Stimulated activated CD4-positive, alpha-beta T cell treated with anti-CD3 and anti-CD28 coated beads, Interleukin-4, amount 100 ng/mL, for 48 hours (primary cell): ENCODE data around the gene TM9SF4.
"Not testable (repeated sequence)": the region's sequence is repeated elsewhere in the genome, so short reads cannot be mapped to it uniquely, and the experiment has no call there.

Experiments used
- DNase-seq, 2 donors: peaks; one replicate each; pipeline ENCODE4 v3.0.0-alpha.2; 2020; ENCODE audit warnings: low read depth in 2 of 2

Gene TM9SF4

DNA sequence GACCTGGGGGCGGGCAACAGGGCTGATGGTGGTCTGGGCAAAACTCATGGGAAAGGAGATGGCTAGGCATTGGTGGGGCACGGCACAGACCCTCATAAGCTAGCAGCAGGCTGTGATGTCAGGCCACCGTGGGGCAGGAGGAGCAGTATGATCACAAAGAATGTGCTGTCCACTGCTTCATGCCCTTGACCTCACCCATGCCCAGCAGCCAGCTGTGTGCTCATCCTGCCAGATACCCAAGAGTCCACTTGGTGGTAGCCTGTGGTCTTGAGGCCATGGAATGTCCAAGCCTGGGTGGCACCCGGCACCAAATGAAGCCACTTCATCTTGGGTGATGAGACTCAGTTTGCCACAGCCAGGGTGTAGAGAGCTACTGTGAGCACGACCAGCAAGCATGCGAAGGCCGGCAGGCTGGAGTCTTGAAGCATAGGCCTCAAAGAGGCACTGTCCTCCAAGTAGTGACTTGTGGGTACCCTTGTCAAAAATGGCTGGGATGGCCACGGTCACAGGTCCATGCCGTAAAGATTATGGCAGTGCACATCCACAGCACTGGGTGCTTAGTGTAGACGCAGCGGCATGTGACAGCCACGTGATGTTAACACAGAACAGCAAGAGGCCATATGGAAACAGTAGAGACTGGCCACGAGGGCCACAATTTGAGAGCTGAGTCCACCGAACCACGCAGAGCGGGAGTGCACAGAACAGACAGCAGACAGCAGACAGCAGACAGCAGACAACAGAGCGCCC, 79.0 kb downstream of the TM9SF4 start:
- DNase-seq = no peak

DNA sequence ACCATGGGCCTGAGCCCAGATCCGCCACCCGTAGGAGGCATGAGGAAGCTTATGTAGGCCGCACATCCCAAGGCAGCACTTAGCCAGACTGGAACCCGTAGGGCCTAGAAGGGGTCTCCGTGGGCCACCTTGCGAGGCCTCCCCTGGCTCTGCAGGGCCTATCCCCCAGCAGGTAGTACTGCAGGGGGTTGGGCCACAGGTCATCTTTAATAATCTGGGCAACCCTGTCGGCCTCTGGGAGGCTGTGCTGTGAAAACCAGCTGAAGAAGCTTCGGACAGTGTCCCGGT, 79.6 kb downstream of the TM9SF4 start:
- no peak for DNase-seq

DNA sequence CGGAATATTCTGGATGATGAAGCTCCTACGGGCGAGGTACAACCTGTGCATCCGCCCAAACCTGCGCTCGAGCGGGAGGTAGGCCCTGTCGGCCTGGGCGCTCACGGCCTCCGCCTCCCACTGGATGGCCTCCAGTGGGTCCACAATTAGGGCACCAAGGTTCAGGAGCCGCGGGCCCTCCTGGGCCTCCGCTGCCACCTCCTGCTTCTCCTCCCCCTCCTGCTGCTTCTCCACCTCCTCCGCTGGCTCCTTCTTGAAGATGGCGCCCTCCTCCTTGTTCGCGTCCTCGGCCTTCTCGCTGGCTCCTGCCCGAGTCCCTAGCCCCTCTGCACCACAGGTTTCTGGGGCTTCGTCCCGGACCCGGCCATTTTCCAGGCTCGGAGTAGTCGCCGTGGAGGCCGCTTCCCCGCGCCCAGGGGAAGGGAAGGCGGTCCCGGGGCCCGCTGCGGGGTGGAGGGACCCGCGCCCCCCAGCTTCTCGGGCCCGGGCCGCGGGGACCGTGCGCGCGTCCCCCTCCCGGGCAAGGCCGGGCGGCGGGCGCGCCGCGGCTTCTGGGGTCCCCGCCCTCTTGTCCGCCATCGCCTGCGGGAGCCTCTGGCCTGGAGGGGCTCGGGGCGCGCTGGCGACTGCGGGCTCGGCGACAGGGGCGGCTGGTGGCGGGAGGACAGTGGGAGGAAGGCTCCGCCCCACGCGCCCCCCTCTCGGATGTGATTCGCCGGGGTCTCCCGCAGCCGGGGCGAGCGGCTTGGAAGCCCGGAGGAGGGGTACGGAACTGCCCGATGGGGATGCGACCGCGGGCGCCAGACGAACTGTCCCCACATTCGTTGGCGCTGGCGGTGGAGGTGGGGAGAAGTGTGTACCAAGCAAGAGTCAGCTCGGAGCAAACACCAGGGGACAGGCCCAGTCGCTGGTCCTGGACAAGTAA, 80.4 kb downstream of the TM9SF4 start:
- DNase-seq = no peak

DNA sequence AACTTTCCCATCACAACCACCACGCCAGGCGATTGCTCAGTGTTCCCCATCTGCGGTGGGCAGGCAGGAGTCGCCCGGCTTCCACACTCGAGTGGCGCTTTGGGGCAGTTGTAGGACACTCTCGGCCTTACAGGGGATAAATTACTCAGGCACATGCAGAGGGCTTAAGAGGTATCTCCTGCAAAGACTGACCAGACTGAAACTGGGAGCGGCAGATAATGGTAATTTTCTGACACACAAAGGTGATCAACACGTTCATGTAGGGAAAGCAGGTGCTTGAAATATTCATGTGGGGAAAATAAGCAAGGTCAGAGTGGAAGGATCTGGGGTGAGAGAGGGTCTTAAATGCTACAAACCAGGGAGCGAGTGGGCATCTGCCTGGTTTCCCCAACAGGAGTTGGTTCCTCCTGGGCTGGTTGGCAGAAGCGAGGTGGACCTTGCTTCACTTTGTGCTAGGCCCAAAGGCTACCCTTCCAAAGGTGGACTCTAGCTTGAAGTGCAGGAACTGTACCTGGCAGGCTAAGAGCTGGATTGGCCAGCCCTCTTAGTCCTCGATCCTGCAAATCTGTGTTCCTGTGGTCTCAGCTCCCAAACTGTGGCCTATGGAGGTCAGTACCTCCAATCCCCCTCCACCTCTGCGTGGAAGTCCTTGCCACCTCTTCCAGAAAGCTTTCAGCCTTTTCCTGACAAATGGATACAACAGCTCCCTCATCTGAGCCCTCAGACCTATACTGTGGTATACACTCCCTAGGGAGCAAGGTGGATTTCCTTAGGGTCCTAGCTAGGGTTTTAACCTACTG, 81.3 kb downstream of the TM9SF4 start:
- peak in 1 of 2 donors; percentile 22 for DNase-seq

DNA sequence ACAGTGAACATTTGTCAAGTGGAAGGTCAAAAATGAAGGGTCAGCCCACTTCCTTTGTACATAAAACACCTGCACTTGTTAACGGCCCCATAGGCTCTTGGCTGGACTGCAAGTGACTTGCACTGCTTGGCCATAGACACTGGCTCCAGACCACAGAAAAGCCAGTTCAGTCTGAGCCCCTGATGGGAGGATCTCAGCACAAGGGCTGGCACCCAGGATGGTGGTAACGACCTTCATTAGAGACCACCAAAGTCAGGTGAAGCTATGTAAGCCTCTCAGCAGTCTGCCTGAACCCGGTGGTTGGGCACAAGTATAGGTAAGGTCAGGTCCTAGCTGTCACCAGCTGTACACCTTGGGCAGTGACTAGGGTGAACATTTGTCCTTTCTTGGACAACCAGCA, 81.9 kb downstream of the TM9SF4 start:
- DNase-seq = no peak

DNA sequence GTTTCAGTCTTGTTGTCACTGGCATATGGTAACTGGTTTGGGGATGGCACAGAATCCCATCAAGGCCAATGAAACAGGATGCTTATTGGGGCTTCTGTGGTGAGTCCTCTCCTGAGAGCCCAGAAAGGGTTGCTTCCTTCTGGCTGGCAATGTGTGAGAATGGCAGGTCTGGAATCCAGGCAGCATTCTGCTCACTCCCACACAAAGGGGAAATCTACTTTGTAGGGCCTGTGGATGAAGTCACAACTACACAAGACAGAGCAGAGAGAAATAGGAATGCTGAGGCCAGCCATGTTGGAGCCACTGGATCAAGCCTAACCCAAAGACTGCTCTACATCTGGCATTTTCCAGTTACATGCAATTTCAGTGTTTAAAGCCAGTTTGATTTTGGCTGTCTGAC, 82.4 kb downstream of the TM9SF4 start:
- DNase-seq = no peak

DNA sequence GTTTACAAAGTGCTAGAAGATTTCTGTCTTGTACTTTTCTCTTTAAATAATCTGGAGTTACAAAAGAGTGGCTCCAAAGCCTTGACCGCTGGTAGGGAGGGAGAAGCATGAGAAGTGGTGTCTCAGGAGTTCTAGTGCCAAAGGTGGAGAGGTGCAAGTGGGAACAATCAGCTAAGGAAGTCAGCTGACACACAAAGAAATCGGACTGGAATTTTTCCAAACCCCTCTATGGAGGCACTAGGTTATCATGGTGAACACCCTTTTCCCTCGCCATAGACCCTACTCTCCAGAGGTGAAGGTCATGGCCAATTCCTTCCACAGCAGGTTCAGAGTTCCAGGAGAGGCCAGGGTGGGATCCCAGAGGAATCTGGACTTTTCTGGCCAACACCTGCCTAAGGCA, 83.2 kb downstream of the TM9SF4 start:
- no peak for DNase-seq

DNA sequence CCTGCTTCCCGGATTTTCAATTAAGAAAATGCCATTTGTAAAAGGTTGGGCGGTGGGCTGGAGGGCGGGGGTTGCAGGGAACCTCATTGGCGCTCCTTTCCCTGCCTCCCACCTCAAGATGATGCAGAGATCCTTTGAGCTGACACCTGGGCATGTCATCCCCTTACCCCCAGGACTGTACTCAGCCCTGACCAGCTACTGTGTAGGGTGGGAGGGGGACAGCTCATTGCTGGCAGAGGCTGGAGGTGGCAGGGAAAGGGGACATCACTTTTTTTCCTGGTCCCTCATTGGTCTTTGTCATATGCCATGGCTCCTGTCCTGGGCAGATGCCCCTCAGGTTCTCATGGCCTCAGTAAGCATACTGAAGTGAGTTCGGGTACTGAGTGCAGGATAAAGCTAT, 83.8 kb downstream of the TM9SF4 start:
- not testable (repeated sequence) for DNase-seq

DNA sequence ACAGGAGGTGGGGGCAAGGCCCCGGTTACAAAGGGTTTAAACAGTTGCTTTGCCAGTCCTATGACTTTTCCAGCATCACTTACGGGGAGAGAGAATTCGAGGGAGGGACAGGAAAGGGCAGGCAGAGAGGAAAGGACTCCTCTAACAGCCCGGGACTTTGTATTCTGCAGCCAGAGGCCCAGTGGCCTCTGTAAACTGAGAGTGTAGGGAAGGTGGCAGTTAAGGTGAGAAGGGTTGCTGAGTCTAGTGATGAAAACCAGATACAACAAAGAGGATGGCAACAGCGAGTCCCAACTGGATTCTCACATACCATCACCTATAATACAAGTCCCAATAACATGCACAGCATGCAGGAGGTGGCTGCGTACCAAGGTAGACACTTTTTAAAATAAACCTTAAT, 84.5 kb downstream of the TM9SF4 start:
- DNase-seq = no peak

DNA sequence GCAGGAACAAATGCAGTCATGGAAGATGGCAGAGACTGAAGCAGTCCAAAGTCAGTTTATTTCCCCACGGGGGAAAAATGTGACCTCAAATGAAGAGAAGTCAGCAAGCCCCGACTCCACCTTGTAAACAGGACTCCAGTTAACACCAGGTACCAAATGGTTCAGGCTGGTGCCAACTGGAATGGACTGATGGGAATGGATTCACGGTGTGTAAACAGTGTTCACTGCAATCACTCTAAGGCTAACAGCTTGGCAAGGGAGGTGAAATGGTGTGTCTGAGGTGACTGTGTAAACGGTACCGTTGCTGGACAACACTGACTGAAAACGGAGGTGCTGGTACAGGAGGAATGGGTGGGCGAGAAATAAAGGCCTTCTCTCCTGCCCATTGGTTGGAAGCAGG, 86.1 kb downstream of the TM9SF4 start:
- DNase-seq = no peak

DNA sequence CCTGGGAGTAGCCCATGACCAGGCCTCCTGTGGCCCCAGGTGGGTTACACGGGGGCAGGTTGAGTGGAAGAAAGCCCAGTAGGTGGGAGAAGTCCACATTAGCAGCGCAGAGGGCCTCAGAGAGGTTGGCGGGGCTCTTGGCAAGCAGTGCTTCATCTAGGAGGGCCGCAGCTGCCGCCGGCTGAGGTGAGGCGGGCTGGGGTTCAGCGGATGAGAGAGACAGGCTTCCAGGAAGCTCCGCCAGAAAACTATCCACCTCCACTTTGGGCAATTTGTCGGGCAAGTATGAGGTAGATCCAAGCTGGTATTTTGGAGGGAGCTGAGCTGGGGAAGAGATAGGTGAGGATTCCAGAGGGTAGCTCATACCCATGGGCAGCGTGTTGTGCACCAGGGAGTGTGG, 87.1 kb downstream of the TM9SF4 start:
- DNase-seq = not testable (repeated sequence)

DNA sequence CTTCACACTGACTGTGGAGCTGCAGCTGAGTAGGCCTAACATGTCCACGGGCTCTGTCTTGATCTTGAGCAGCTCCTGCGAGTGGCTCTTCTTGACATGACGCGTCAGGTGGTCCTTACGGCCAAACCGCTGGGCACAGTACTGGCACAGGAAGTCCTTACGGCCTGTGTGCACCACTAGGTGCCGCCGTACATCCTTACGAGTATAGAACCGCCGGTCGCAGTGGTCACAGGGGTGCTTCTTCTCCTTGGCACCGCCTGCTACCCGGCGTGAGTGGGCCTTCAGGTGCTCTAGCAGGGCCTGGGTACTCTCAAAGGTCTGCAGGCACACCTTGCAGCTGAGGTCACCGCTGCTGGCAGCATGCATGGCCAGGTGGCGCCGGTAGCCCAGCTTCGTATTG, 87.6 kb downstream of the TM9SF4 start:
- DNase-seq = not testable (repeated sequence)

DNA sequence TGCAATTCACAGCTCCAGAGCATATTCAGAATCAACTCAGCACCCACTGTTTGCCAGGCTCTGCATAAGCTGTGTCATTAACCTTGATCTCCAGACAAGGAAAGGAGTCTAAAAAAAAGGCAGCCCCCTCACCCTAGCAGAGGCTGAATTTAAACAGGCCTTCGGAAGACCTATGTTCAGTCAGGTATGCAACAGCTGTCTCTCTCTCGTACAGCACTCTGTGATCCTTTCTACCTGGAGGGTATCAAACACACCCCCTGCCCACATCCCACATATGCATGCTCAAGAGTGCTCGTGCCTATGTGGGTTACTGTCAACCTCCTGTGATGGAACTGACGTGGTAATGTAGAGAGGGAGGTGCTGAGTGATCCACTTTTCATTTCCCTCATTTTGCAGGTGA, 89.5 kb downstream of the TM9SF4 start:
- DNase-seq = no peak

DNA sequence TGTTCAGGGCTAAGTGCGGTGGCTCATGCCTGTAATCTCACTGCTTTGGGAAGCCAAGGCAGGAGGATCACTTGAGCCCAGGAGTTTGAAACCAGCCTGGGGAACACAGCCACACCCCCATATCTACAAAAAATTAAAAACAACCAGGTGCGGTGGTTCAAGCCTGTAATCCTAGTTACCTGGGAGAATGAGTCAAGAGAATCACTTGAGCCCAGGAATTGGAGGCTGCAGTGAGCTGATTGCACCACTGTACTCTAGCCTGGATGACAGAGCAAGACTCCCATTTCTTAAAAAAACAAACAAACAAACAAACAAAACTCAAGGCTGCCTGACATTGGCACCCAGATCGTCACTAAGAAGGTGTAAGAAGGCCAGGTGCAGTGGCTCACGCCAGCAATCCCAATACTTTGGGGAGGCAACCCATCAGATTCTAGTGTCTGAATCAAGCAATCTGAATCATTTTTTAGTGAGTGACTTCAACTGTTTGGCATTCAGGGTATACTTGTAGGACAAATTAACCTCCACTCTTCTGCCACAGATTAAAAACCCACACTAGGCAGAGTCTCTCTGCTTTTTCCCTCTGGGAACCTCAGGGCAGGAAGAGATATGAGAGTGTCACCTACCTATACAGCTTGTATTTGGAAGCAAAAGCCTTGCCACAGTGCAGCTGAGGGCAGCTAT, 91.9 kb downstream of the TM9SF4 start:
- DNase-seq = no peak

DNA sequence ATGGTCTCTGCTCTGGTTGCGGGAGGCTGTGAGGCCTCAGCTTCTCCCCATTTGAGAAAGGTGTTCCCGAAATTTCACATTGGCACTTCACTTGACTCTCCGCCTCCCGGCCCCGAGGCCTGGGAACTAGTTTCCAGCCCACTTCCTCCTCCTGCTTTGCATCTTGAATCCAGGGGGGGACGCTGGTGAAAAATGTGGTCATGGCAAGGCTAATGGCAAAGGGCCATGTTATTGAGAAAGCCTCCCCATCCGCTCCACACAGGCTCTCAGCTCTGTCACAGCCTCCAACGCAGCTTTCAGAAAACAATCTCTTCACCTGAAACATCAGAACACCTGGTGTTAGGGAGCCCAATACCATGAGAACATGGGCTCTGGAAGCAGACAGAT, 92.5 kb downstream of the TM9SF4 start:
- DNase-seq = no peak

DNA sequence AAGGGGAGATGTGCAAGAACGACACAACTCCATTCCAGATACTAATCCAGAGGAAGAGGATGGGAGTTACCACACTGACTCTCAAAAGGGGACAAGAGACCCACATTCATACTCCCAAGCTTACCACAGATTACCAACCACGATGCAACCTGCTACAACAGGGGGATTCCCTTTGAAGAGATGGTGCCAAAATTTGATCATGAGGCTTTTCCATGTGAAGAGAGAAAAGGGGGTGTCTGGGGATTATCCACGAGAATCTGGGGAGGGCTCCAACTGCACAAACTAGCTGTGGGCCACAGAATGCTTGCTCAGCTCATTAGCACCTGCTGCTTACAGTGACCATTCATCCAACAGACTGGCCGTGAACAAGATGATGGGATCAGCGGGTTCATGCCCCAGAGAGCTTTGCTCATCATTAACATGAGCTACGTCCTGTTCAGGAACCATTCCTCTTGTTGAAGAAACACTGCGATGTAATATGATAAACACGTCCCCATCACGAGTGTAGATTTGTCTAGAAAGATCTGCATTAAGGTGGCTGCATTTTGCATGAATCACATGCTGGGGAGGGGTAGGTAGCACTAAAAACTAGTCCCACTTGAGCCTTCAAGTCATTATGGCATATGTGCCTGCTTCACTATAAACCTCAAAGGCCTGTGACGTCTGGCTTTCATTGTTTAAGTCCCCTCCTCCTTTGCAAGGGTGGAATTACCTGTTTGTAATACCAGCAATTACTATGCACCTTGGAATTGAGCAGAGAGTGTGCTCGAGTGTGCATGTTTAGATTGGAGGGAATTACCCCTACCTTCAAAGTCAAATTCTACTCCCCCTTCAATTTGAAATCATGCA, 94.1 kb downstream of the TM9SF4 start:
- DNase-seq = no peak

DNA sequence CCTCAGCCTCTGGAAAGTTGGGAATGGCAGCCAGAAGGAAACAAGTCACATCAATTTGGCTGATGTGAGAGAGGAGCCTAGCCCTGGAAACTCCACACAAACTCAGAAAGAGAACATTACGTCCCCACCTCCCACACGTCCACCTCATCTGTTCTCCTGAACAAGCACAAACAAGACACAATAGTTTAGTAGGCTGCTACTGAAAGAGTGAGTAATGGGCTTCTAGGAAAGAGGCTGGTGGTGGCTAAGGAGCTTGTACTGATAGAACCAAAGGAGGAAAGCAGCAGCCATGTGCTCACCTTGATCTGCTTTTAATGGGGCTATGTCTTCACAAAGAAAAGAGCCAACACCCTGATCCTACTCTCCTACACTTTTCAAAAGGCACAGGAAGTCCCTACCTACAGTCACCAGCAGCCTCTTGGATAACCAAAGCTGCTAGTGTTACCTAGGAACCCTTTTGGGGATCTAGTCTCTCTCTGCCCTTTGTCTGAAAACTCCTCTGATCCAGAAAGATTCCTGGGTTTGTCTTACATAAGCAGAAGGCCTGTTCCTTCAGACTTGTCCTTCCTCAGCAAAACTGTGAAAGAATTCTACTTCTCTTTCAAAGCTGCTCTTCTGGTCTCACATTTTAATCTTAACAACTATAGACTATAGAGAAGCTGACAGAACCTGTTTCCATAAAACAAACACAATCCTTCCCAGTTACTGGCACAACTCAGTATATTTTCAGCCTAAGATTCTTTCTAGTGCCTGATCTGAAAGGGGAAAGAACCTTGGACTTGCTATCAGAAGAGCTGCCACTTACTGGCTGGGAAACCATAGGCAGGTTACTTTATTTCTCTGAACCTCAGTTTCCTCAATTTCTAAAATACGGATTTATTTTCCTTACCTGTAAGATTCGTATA, 94.9 kb downstream of the TM9SF4 start:
- peak; percentile 64 to 81 for DNase-seq

DNA sequence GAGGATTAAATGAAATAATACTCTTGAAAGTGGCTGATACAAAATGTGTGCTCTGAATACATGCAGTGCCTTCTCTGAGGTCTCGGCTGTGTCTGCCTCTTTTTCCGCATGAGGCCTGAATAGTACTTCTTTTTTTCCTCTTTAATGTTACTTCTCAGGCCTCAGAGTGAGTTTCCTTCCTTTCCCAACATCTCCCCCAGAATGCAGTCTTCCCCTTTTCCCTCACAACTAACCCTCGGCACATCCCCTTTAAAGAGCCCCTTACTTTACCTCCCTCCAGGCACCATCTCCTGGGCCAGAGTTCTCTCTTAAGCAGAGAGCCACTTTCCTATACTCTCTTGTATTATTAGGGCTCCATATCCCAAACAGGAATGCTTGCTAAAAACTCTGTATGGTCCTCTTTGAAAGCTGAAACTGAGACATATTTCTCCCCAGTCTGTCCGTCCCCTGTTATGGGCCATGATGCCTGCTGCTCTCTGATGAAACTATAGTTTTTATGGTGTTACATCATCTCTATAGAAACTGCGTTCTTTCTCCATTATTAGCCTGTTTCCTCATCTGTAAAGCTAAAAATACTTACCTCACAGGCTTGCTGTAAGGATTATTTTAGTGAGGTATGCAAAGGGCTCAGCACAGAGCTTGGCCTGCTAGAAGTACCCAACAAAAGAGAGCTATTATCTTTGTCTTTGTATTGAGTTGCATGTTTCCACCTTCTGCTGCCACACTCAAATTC, 95.8 kb downstream of the TM9SF4 start:
- DNase-seq = no peak
